Measurements from ENCODE around the gene ADCY1.

ADCY1 gene

GRCh38 chr7:45594745-45595535 is 20.8 kb downstream of the ADCY1 start:
- DNase-seq: no peak

DNA sequence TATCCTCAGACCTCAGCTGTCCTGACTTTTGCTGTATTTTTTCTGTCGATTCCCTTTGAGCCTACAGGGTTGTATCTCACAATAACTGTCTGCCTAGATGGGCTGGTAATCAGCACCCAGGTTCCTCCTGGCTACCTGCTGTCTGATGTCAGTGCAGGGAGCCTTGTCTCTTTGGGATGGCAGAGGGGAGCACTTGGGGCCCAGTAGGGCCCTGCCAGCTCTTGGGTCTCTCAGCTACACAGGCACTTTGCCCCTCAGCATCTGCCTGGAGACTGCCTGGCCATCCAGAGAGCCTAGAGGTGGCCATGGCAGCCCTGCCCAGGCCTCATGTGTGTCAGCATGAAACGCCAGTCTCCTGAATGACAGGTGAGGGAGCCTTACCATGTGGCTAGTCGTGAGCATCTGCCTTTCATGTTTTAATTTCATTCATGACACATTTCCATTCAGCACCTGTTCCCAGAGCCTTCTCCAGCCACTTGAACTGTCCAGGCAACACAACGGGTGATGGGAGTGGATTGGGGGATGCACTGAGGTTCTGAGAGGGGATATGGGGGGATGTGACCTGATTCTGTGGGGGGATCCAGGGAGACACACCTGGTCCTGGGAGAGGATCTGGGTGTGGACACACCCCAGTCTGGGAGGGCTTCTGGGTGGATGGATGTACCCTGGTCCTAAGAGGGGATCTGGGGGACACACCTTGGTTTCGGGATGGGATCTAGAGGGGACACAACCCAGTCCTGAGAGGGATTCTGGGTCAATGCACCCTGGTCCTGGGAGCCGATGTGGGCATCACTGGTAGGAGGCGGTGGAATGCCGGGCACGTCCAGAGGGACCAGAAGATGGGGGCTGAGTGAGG is 21.9 kb downstream of the ADCY1 start:
- DNase-seq: no peak

GRCh38 chr7:45596665-45597095 is 22.5 kb downstream of the ADCY1 start:
- DNase-seq: no peak

- no peak for DNase-seq
Observed at GRCh38 chr7:45597286-45597984, 23.3 kb downstream of the ADCY1 start.

- no peak for DNase-seq
Observed at GRCh38 chr7:45598886-45599520, 24.8 kb downstream of the ADCY1 start.

DNA sequence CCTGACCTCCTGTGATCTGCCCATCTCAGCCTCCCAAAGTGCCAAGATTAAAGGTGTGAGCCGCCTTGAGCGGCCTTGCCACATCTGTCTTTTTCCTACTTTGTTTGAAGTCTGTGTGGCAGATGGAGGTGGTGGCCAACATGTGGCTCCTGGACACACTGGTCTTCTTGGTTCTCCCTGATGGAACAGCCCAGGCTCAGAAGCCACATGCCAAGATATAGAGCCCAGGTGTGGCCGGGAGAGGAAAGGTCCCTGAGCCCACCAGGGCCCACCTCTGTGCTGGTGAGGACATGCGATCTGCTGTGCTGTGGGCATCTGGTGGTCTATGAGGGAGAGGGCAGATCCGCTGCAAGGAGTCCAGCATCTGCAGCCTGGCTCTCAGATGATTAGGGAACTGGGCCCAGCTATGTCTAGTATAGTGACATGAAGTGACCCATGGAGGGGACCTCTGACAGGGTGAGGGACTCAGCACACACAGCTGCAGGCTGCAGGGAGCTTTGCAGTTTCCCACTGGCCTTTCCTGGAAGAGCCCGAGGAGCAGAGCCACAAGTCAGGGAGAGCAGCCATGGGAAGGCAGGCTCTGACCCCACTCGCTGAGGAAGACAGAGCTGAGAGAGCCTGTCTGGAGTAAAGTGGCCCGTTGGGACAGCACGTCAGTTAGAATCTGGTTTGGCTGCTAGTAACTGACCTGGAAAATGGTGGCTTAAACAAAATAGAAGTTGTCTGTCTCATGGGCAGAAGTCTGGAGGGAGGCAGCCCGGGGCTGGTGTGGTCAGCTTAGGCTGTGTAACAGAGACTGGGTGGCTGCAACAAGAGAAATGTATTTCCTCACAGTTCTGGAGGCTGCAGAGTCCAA is 25.9 kb downstream of the ADCY1 start:
- DNase-seq: no peak

GRCh38 chr7:45601094-45601493 is 26.9 kb downstream of the ADCY1 start:
- no peak for DNase-seq

DNA sequence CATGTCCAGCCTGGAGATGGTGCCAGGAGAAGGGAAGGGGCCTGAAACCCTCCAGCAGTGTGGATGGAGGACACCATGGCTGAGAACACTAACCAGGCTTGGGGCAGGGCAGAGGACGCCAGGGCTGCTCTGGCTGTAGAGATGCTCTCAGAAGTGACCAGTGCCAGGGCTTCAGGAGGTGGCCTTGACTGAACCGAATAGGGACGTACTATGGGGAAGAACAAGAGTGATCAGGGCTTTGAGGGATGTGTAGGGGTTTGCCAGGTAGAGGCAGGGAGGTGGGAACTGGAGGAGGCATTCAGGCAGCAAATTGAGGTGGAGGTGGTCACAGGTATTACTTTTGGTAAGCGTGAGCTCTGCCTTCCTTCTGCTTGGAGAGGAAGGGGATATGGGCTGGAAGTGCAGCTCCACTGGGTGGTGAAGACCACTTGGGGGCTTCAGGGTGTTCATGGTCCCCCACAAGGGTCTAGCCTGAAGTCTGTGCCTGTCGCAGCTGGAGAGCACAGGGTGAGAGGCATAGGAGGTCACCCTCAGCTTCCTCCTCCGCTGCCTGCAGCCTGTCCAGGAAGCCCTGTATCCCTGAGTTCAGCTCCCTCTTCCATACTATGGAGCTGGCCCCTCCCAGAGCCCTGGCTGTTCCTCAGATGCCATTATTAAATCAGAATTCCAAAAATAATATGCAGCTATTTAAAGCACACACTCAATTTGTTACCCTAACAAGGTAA is 27.8 kb downstream of the ADCY1 start:
- DNase-seq: no peak

GRCh38 chr7:45606050-45606449 is 31.9 kb downstream of the ADCY1 start:
- DNase-seq: no peak

DNA sequence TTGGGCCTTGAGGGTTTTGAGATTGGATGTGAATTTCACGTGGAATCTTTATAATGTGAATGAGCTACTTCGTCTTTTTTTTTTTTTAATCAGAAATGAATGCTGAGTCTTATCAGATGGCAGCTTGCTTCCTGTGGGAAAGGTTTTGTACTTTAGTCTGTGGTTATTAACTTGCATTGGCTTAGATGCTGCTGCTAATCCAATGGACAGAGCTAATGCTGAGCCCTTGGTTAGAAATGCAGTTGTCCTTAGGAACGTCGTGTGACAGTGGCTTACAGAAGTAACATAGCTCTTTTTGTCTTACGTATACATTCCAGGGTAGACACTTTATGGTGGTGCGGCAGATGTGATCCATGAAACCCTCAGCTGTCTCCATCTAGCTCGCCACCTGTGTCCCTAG is 32.8 kb downstream of the ADCY1 start:
- no peak for DNase-seq

DNA sequence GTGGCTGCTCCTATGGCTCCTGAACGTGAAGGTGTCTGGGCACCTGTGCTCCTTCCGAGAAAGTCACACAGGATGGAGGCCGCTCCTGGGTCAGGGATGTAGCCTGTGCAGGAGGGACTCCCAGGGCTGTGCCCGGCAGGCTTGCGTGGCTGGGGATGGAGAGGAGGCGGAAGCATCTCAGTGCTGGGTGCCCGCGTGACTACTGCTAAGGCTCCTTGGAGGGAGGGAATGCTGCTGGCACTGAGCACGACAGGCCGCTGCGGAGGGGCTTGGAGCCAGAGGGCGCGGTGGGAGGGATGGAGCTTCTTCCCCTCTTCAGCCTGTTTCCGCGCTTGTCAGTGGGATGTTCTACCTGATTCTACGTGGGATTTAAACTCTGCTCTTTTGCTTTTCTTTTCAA is 35.0 kb downstream of the ADCY1 start:
- no peak for DNase-seq

- no peak for DNase-seq
Observed at GRCh38 chr7:45610019-45610418, 35.9 kb downstream of the ADCY1 start.

DNA sequence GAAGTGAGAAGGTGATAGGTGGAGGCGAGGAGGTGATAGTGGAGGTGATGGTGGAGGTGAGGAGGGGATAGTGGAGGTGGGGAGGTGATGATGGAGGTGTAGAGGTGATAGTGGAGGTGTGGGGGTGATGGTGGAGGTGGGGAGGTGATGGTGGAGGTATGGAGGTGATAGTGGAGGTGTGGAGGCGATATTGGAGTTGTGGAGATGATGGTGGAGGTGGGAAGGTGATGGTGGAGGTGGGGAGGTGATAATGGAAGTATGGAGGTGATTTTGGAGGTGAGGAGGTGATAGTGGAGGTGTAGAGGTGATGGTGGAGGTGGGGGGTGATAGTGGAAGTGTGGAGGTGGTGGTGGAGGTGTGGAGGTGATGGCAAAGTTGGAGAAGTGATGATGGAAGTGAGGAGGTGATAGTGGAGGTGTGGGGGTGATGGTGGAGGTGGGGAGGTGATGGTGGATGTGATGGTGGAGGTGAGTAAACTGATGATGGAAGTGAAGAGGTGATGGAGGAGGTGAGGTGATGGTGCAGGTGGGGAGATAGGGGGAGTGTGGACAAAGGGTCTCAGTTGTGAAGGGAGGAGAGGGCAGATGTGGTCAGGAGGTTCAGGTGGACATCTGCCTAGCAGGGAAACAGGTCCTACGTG is 36.6 kb downstream of the ADCY1 start:
- DNase-seq: no peak

GRCh38 chr7:45617166-45617565 is 43.0 kb downstream of the ADCY1 start:
- DNase-seq: no peak

DNA sequence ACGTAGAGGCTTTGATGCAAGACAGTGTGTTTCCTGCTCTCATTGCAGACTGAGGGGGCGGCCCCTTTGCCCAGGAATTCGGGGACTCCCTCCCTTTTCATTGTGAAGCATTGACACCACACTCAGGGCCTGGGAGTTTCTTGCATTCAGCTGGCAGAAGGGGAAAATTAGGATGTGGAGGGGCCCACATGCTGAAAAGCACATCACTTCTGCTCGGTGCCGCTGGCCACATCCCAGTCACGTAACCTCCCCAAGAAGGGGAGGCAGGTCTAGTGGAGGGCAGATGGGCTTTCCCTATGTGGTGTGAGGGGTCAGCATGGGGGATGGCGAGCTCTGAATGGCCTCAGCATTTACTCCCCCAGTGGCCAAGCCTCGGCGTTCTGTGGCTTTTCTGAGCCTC is 47.9 kb downstream of the ADCY1 start:
- DNase-seq: no peak

GRCh38 chr7:45623157-45623556 is 49.0 kb downstream of the ADCY1 start:
- DNase-seq: no peak

- no peak for DNase-seq
Observed at GRCh38 chr7:45623740-45624391, 49.7 kb downstream of the ADCY1 start.

DNA sequence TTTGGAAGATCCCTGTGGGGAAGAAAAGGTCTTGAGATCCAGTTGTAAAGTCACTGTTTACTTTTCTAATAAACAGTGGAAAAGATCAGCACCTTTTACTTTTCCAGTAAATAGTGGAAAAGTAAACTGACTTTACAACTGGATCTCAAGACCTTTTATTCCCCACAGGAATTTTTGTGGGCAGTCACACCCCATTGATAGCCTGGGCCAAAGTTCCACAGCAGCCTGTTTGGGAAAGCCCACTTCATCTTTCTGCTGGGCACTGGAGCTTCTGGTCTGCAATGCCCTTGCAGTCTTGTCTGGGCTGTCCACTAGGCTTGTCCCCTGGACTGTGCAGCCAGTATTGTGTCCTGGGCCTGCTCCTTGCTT is 50.2 kb downstream of the ADCY1 start:
- DNase-seq: no peak

- no peak for DNase-seq
Observed at GRCh38 chr7:45625067-45625466, 50.9 kb downstream of the ADCY1 start.

- DNase-seq: no peak
Observed at GRCh38 chr7:45625714-45626440, 51.7 kb downstream of the ADCY1 start.
